Stimulated activated CD4-positive, alpha-beta T cell treated with anti-CD3 and anti-CD28 coated beads, TNF-alpha, amount 100 ng/mL, for 1 hour (primary cell): ENCODE data around the gene KIF5A.
"Not testable (repeated sequence)": the region's sequence is repeated elsewhere in the genome, so short reads cannot be mapped to it uniquely, and the experiment has no call there.

ENCODE experiments used
- DNase-seq, 3 donors: peaks; one replicate each; pipeline ENCODE4 v3.0.0-alpha.2; 2020; ENCODE audit warnings: low read depth in 3 of 3, low spot score in 1 of 3

The KIF5A gene

DNA sequence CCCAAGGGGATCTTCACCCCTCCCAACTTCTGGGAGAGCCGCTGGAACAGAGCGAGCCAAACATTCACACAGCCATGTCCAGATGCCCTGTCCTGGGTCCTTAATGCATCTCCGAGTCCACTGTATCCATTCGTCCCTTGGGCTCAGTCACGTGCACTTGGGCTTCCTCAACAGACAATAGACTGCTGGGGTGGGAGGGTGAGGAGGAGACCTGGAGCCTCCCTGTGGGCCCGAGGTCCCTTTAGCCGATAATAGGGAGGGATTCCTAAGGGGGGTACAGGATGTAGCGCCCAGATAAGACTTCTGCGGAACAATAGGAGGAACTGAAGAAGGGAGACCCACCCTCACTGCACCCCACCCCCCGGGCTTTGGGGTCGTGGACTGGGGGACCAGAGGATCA, 68.1 kb downstream of the KIF5A start:
- no peak for DNase-seq

- not testable (repeated sequence) for DNase-seq
Measured at GRCh38 chr12:57618431-57618830, 68.6 kb downstream of the KIF5A start.

- no peak for DNase-seq
Measured at GRCh38 chr12:57618966-57619433, 69.2 kb downstream of the KIF5A start.

DNA sequence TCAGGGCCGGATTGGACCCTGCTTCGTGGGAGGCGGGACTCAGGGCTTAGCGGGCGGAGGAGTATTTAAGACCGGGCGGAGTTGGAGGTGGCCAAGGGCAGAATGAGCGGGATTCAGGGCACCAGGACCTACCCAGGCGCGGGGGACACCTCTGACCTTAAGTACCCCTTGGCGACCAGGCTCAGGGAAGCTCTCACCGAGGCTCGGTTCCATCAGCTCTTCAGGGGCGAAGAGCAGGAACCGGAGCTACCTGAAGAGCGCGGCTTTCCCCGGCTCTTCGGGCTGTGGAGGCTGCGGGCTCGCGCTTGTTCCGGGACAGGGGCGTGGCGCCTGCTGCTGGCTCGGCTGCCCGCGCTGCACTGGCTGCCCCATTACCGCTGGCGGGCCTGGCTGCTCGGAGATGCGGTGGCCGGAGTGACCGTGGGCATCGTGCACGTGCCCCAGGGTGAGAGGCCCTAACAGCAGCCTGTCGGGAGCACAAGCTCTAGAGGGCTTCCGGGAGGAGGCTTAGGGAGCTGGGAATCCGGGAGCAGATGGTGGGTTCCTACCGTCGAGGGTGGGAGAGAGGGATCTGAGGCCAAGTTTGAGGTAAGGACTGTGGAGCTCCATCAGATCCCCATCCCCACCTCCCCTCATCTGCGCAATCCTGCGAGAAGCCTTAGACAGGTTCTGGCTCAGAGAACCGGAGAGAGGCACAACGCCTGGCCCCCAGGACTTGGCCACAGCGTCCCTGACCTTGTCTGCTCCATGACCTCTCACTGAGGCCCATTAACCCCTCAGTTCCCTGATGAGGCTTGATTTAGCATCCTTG, 69.8 kb downstream of the KIF5A start:
- DNase-seq = no peak

- DNase-seq = no peak
Measured at GRCh38 chr12:57620245-57620935, 70.5 kb downstream of the KIF5A start.

DNA sequence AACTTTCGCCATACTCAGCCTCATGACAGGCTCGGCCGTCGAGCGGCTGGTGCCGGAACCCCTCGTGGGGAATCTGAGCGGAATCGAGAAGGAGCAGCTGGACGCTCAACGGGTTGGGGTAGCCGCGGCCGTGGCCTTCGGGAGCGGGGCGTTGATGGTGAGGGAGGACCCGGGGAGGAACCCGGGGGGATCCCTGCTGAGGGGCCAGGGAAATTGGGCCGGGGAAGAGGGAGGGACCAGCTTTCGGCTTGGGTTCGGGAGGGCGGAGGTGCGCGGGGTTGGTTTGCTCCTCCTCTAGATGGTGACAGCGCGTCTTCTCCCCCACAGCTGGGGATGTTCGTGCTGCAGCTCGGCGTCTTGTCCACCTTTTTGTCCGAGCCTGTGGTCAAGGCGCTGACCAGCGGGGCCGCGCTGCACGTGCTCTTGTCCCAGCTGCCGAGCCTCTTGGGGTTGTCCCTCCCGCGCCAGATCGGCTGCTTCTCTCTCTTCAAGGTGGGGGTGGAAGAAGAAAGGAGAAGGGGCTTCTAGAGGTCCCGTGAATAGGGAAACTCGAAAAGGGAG, 71.2 kb downstream of the KIF5A start:
- no peak for DNase-seq

DNA sequence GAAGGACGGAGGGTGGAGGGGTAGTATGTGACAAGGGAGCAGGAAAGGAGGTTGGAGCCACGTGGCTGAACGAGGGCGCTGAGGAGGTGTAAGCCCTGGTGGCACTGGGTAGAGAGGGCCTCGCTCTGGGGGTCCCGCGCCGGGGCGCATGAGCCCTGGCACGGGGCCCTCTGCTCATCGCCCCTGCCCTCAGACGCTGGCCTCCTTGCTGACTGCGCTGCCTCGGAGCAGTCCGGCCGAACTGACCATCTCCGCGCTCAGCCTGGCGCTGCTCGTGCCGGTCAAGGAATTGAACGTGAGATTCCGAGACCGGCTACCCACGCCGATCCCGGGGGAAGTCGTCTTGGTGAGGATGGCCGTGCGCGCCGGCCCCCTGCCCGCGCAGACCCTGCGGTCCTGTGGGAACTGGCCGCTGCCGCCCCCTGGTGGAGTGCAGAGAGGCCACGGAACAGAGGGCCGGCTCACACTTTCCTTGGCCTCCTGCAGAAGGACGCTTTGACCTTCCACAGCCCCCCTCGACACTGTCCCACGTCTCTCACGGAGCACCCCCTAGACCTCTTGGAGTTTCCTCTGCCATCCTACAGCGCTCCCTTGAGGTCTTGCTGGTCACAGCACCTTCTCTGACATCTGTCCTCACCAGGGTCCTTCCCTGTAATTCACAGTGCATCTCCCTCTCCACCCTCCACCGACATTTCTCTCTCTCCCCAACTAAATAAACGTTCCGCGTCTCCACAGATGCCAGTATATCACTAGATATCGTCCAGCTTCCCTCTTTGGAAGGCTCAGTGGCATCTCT, 71.9 kb downstream of the KIF5A start:
- peak in 1 of 3 donors; percentile 51 for DNase-seq

GRCh38 chr12:57622293-57623245, 72.7 kb downstream of the KIF5A start:
- DNase-seq = no peak

- no peak for DNase-seq
Measured at GRCh38 chr12:57623385-57623784, 73.5 kb downstream of the KIF5A start.

GRCh38 chr12:57623811-57624390, 74.1 kb downstream of the KIF5A start:
- DNase-seq = no peak

- no peak for DNase-seq
Measured at GRCh38 chr12:57624441-57625220, 74.8 kb downstream of the KIF5A start.

- no peak for DNase-seq
Measured at GRCh38 chr12:57625261-57626032, 75.6 kb downstream of the KIF5A start.

DNA sequence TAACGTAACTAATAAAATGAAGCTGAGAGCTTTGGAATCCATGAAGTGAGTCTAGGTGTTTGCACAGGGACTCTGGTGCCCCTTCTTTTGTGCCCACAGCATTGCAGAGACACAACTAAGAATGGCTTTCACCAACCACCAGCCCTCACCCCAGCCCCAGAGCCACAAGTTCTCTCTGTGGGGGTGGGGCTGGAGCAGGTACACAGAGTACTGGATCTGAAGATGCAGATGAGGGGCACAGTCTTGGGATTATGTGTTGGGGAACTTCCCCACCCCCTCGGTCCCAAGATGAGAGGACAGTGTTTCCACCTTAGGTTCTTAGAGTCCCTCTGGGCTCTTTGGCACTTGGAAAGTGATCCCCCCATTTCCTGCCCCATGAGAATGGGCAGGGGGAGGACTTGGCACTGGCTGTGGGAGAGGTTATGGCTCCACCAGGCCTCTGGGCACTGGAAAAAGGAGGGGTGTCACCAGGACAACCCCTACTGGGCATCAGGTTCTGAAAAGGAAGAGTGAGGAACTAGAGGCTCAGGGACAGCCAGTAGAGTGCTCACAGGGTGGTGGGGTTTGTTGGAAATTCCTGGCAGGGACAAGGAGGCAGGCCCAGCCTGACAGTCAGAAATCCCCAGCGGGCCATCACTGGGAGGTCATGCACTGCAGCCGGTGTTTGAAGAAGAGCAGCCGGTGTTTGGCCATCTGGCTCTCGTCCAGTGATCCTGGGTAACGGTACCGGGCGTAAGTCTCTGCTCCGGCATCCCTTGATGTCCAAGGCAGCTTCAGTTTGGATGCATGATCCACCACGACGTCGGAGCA, 76.5 kb downstream of the KIF5A start:
- DNase-seq = no peak

- DNase-seq = no peak
Measured at GRCh38 chr12:57626921-57627445, 77.1 kb downstream of the KIF5A start.

- no peak for DNase-seq
Measured at GRCh38 chr12:57627501-57628279, 77.8 kb downstream of the KIF5A start.
